Umbilical cord (tissue), 2 donors: ENCODE data around the gene ZMYND11. TPM values are rescaled to one million over a fixed set of nuclear protein-coding genes. Genes with fewer than 3 reads are reported as not detected.
"Not testable (repeated sequence)": the region's sequence is repeated elsewhere in the genome, so short reads cannot be mapped to it uniquely, and the experiment has no call there.

Experiments
- DNase-seq: peaks from one replicate; pipeline ENCODE4 v3.0.0-alpha.2; 2015; ENCODE audit warnings: low spot score
- total RNA-seq: library from RNA; depleted of rRNA; stranded (reverse); fragments of >200 nt; gene quantifications from one replicate; pipeline ENCODE4 v1.2.3, GENCODE V29; 2014; ENCODE audit warnings: low replicate concordance; ENCODE audit not compliant: insufficient read depth

The ZMYND11 gene
- total RNA-seq, 1 donor from 2014 or later = 68.1 TPM

DNA sequence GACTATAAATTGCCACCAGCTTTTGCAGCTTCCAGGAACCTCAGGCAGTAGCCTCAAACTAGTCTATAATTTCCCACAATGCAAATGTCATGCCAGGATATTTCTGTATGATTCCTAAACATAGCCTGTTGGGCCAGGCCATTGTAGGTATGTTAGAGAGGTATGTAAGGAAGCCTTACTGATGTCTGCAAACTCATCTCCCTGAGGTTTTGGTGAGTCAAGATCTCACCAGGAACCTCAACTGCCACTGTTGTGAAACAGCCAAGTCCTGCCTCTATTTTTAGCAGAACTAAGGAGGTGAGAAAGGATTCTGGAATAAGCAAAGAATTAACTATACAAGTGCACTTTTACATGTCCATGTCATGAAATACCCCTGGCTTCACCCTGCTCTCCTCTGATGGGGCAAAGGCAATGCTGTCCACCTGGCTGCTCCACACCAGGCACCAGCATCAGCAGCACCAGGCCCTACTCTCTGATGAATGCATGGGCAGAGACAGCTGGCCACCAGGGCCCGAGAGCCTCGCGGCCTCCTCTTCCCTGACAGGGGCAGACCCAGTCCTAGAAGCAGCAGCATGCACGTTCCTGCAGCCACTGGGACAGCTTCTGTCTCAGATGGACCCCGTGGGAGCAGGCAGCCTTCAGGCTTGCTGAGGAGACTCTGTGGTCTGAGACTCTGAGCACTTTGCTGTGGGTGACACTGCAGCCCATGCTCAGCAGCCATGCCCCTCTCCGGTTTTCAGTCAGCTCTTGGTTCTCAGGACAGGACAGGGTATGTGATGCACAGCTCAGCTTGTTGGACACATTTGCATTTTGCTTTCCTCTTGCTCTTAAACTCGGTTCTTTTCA lies 147.3 kb downstream of the ZMYND11 start:
- no peak for DNase-seq

DNA sequence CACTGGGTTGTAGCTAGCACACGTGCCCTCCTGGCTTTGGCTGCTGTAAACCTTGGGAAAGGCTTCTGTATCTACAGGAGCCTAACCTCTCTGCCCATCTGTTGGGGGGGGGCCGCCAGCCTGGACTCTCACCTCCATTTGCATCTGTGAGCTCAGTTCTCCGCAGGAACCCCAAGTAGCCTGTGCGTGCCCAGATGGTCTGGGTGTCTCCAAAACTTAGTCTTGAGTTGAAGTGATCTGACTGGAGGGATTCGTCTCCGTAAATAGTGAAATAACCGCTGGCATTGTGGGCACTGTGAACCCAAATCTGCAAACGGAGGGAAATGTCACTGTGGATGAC lies 147.9 kb downstream of the ZMYND11 start:
- no peak for DNase-seq

DNA sequence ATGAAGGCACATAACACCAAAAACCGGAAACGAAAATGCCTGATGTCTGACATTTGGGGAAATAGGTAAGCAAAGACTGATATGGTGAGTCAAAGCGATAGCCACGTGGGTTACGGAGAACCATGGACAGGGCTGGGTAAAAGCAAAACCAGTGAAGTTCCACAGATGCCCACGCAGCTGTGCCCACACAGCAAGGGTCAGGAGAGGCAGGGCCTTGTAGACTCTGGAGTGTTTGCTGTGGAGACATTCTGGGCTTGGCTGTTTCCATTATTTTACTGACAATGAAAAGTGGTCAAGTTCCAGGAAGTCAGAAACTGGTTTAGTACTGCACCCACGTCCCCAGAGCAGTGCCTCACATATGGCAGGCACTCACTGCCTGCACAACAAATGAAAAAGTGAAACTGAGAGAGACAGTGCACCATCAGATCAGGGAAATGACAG lies 148.7 kb downstream of the ZMYND11 start:
- DNase-seq = no peak

DNA sequence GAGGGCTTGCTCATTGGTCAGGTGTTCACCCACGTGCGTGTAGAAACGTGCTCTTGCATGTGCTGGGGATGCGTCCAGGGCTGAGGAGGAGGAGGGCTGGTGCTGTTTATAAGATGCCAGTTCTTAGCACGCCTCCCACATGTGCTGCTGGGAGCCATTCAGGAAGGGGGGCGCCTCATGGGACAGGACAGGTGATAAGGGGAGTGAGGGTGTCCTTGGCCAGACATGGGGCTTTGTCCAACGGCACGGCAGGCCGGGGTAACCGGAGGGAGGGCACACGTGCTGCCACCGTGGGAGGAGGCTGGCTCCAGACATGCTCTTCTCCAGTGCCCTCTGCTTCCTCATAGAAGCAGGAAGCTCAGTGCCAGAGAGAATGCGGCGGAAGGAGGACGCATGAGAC lies 150.0 kb downstream of the ZMYND11 start:
- DNase-seq = no peak

DNA sequence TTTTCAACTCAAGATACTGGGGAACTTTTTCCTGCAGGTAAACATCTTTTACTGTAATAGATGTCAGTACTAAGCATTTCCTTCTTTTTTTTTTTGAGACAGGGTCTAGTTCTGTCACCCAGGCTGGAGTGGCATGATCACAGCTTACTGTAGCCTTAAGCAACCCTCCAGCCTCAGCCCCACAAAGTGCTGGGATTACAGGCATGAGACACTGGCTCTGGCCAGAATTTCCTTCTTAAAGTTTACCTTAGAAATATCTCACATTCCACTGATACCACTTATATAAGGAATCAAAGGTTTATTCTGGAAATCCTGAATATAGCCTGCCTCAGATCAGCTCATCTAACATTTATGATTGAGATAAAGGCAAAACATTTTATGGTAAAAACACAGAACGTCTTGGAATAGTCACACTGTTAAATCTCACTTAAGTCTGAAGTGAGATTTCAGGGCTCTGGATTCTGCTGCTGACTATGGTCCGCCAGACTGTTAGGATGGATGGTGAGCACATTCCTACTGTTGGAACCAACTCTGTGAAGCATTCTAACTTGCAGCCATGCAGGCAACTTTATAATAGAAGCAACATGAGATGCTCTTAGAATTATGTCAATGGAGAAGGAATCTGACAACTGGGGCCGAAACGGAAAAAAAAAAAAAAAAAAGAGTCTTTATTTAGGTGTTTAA lies 151.9 kb downstream of the ZMYND11 start:
- DNase-seq = peak; percentile 78

DNA sequence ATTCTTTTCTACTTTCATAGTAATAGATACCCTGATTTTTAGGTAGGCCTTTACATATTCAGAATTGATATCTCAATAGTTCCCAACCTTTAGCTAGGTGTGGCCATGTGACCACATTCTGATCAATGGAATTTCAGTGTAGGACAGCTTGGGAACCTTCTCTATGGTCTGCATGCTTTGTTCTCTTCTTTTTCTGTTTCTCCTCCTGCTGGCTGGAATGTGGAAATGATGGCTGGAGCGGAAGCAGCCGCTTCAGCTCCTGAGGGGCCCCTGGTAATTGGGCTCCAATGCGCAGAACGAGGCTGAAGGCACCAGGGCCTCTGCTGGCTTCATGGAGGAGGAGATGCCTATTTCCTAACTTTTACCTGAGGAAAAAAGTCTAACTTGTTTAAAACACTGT lies 152.6 kb downstream of the ZMYND11 start:
- DNase-seq = no peak

DNA sequence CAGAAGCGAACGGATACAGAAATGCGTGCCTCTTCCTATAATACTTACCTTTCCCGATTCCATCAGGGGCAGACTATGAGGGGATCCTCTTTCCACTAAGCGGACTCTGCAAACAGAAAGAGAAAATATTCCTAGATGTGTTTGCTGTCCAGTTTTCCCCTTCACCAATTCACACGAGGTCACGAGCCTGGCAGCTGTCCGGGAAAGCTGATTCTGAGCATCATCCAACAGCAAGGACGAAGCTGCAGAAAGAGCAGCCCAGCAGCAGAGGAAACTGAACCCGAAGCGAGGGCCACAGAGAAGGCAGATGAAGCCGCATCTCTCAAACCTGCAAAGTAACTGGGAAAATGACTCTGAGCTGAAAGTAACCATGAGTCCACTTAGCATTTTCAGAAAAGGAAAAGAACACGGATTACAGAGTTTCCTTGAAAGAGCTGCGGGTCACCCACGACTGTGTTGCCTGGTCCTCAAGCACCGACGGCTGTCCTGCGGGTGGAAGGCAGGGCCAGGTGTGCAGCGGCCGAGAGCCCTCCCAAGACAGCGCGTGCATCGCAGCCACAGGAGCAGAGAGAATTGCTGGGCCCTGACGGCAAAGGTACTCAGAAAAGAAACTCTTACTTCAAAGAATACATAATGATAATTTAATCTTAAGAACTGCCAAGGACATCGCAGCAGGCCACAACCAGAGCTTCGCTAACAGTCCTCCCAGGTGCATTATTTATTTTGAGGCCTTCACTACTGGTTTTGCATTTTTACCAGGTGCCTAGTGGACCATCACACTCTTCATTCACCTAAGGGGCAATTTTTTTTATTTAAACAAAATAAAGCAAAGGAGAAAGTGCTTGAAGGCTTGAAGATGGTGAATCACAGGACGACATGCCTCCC lies 153.3 kb downstream of the ZMYND11 start:
- DNase-seq = no peak

DNA sequence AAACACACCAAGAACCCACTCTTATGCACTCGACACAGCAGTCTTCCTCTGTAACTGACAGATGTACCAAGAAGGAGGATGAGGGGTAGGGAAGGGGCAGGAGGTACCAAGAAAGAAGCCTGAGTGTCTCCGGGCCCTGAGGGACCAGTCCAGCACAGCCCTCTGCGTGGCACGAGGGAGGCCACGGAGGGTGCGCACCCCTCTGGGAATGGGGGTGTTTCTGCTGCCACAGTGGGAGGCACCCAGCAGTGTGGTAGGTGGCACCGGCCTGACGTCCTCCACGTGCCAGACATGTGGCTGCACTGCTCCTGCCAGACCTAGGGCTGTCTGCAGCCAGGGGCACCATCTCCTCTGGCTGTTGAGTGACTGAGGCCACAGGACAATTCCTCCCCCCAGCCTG lies 154.3 kb downstream of the ZMYND11 start:
- DNase-seq = no peak

DNA sequence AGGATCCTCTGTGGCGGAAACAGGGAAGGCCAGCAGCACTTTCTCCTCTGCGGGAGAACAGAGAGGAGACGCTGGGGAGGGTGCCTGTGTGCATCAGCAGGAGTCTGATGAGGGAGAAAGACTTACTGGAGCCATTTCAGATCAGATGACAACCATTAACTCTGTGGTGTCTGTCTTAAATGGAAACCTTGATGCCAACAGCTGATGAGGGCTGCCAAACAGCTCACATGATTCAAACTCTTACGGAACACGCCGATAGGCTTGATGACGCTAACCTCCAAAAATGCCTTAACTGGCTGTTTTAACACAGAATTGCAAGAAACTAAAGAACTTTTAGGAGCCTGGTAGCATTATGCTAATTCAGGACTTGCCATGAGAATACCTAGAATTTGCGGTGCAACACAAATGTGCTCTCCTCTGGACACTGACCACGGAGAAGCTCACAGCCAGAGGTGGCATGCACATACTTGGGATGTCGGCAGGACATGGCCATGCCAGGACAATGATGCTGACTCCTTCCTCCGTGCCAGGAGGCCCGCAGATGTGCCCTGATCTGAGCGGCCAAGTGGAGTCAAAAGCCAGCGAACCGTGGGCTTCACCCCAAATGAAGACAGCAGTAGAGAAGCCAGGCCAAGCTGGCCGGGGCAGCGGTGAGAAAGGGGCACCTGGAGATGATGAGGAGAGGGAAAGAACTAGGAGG lies 154.9 kb downstream of the ZMYND11 start:
- DNase-seq = no peak

DNA sequence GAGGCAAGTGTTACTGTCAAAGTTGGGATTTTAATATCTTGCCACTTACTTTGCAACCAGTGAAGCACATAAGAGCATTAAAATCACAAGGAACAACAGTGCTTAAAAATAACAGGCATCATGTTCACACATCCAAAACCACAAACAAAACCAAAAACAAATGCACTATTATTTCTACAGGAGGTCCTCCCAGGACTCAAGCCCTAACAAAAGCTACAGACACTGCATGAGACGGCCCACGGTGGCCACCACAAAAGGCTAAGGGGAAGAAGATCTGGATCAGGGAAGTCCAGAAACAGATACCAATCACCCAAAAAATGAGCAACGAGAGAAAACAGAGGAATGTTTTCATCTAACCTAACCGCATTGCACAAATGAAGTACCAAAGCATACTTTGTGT lies 158.4 kb downstream of the ZMYND11 start:
- DNase-seq = no peak

DNA sequence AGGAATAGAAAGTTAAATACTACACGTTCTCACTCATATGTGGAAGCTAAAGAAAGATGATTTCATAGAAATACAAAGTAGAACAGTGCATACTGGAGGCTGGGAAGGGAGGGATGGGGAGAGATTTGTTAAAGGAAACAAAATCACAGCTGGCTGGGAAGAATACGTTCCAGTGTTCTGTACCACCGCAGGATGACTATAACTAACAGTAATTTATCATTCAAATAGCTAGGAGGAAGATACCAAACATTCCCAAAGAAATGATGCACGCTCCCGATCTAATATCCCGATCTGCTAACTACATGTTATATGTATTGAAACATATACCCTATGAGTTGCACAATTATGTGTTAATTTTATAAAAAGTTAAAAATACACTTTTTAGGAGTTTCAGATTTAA lies 162.3 kb downstream of the ZMYND11 start:
- DNase-seq = no peak

DNA sequence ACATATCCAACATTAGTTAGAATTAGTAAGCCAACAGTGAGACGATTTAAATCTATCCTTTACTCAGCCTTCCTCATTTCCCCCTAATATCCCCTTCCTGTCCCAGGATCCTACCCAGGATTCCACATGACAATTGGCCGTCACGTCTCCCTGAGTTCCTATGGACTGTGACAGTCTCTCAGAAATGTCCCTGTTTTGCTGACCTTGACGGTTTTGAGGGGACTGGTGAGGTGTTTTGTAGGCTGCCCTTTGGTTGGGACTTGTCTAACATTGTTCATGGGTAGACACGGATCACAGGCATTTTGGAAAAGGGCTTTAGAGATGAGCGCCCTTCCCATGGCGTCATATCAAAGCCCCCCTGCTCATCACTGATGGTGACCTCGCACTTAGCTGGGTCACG lies 162.8 kb downstream of the ZMYND11 start:
- DNase-seq = no peak

DNA sequence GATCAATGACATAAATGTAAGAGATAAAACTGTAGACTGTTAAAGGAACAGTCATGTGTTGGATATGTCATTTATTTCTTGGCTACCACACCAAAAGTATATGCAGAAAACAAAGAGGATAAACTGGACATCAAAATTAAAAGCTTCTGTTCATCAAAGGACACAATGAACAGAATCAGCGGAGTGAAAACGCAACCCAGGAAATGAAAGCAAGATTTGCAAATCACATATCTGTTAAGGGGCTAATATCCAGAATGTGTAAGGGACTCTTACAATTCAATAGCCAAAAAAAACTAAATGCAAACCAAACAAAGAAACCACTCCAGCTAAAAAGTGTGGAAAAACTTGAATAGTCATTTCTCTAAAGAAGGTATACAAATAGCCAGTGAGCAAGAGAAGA lies 164.3 kb downstream of the ZMYND11 start:
- DNase-seq = no peak

DNA sequence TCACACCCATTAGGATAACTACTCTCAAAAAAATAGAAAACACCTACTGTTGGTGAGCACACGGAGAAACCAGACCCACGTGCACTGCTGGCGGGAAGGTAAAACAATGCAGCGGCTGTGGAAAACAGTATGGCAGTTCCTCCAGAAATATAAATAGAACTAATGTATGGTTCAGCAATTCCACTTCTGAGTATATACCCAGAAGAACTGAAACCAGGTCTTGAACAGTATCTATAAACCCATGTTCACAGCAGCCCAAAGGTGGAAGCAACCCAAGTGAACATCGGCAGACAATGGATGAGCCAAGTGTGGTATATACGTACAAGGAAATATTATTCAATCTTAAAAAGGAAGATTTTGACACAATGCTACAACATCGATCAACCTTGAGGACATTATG lies 164.7 kb downstream of the ZMYND11 start:
- no peak for DNase-seq

DNA sequence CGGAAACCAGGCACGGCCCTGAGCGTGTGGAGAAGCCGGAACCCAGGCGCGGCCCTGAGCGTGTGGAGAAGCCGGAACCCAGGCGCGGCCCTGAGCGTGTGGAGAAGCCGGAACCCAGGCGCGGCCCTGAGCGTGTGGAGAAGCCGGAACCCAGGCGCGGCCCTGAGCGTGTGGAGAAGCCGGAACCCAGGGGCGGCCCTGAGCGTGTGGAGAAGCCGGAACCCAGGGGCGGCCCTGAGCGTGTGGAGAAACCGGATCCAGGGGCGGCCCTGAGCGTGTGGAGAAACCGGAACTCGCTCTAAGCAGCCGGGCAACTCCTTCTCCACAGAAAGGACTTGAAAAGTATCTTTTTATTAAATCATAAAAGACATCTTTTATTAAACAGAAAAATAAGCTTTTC lies 165.3 kb downstream of the ZMYND11 start:
- not testable (repeated sequence) for DNase-seq

DNA sequence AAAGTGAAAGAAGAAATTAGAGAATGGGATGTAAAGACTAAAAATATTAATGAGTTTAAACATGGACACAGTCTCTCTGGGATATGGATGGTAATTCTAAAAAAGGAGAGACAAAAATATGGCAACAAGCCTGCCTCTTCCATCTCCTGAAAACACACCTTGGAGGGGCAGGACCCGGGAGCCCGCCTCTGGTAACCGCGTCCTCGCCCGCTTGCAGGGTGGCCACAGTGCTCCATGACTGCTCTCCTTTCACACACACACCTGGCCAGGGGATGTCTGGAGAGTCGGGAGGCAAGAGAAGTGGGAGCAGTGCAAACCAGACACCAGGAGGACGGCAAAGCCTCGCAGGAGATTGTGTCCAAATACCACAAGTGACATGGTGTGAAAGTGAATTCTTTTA lies 166.3 kb downstream of the ZMYND11 start:
- DNase-seq = no peak

Other genes starting within 250 kb of the ZMYND11 start
- gene TUBB8, start 86.2 kb upstream of the ZMYND11 start, total RNA-seq = 0.24 TPM